ENCODE results near the gene SAMD3. TPM values are rescaled to one million over a fixed set of nuclear protein-coding genes. Genes with fewer than 3 reads are reported as not detected.

SAMD3 gene
- total RNA-seq, 2 experiments from 2014 or later = 51.0 to 52.6 TPM

DNA sequence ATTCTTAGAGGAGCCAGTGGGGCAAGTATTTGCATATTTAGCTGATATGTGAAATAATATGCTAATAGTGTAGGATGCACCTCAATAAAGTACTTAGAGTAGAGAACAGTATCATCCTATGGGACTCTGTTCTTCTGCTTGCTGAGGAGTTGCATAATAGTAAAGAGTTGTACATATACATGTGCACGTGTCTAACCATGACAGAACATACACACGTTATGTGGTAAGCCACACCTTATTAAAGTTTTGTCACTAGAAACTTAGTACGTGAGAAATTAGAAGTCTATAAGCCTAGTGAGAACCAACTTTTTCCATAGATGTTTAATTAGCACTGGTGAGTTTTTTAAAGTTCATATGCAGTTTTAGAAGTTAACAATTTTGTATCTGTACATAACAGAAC lies 123.6 kb downstream of the SAMD3 start:
- H3K36me3 Mint-ChIP-seq = peaks cover 42% of the 10 kb centered on the region
- DNase-seq (no peak), ATAC-seq (ENCODE audit: low read depth) (no peak)
- H3K27me3 Mint-ChIP-seq = no peaks in the 10 kb centered on the region
- H3K4me1 Mint-ChIP-seq = peaks cover 7% of the 10 kb centered on the region
- H3K27ac Mint-ChIP-seq = no peak overlapping the region
- no peaks in the 10 kb centered on the region for H3K9me3 Mint-ChIP-seq
- POLR2A ChIA-PET = no interaction called here
- no peak overlapping the region for H3K4me3 Mint-ChIP-seq

DNA sequence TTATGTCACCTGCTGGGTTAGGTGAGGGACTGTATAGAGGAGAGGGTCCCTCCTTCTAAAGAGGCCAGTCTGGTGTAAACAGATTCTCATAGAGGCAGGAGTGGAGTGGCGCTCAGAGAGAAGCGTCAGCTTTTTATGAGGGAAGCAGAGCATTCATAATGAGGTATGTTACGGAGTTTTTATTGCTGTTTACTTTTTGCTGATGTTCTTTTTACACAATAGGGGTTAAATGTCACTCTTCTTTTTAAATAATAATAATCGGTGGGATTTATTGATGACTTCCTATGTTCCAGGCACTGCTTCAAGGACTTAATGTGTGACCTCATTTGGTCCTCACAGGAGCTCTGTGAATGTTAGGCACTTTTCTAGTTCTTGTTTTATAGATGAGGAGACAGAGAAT lies 124.4 kb downstream of the SAMD3 start:
- H3K27me3 Mint-ChIP-seq = no peaks in the 10 kb centered on the region
- H3K9me3 Mint-ChIP-seq = no peaks in the 10 kb centered on the region
- ATAC-seq (ENCODE audit: low read depth) = no peak
- H3K4me3 Mint-ChIP-seq = no peak overlapping the region
- H3K36me3 Mint-ChIP-seq = peaks cover 45% of the 10 kb centered on the region
- POLR2A ChIA-PET = no interaction called here
- peaks cover 13% of the 10 kb centered on the region for H3K4me1 Mint-ChIP-seq
- no peak overlapping the region for H3K27ac Mint-ChIP-seq
- no peak for DNase-seq

Other genes with a start within 250 kb of the SAMD3 start
- gene L3MBTL3, start 204.4 kb downstream of the SAMD3 start, total RNA-seq = 10 to 100 TPM; 35.5 to 39.7 TPM
- 1 to 10 TPM; 1.3 to 1.4 TPM for gene TMEM200A, start 143.1 kb upstream of the SAMD3 start, total RNA-seq

Data from activated naive CD8-positive, alpha-beta T cell treated with anti-CD3 and anti-CD28 coated beads, Interleukin-2, amount 10 ng/mL, durations not matched to agents 7 days and 5 days (primary cell).